IMR-90 (cell line): ENCODE measurements around the gene NFILZ. TPM values are rescaled to one million over a fixed set of nuclear protein-coding genes. Genes with fewer than 3 reads are reported as not detected.

Experiments
- ATAC-seq: fragments of 200-7000 bp; cut with Tn5 transposase; 2 replicates; pipeline ENCODE4 v1.9.1; 2020; ENCODE audit warnings: low read depth, mild to moderate bottlenecking, moderate library complexity
- BruUV-seq: library from RNA; stranded (reverse); fragments of 400-500 nt; replicated peaks from 2 replicates; lab custom pipeline; 2021; lab: Mats Ljungman, UMichigan
- CTCF ChIA-PET: fragments of 300-600 bp; formaldehyde crosslinking; extraction: SDS; loops from one replicate; lab custom pipeline; 2021; ENCODE audit warnings: antibody characterized with exemption; lab: Yijun Ruan, JAX
- POLR2A ChIA-PET: fragments of 300-600 bp; sonication (Branson Sonifier 250); formaldehyde crosslinking; loops from one replicate; lab custom pipeline; 2022; ENCODE audit warnings: antibody characterized with exemption; ENCODE audit not compliant: unreplicated experiment; lab: Charles Lee
- DNase-seq: peaks from one replicate; pipeline ENCODE4 v3.0.0; 2013
- H2AFZ ChIP-seq: replicated peaks from 2 replicates; pipeline ENCODE3; 2013; ENCODE audit warnings: low read length, mild to moderate bottlenecking; ENCODE audit not compliant: poor library complexity
- H2AK5ac ChIP-seq: 2 replicates; pipeline ENCODE4 v1.6.1; 2013; ENCODE audit warnings: low read depth, low read length, inconsistent platforms
- H2AK9ac ChIP-seq: replicated peaks from 2 replicates; pipeline ENCODE3; 2013; ENCODE audit warnings: mild to moderate bottlenecking, low read depth, low read length, moderate library complexity; ENCODE audit not compliant: poor library complexity
- H2BK120ac ChIP-seq: 2 replicates; pipeline ENCODE4 v1.6.1; 2013; ENCODE audit warnings: low read depth, low read length, inconsistent platforms
- H2BK15ac ChIP-seq: 3 replicates; pipeline ENCODE4 v1.6.1; 2013; ENCODE audit warnings: low read depth, low read length, inconsistent platforms
- H2BK20ac ChIP-seq: 2 replicates; pipeline ENCODE4 v1.6.1; 2013; ENCODE audit warnings: low read depth, mild to moderate bottlenecking, inconsistent platforms, low read length, moderate library complexity
- H2BK5ac ChIP-seq: 2 replicates; pipeline ENCODE4 v1.6.1; 2013; ENCODE audit warnings: mild to moderate bottlenecking, low read depth, low read length, inconsistent platforms; ENCODE audit not compliant: poor library complexity, severe bottlenecking
- H3K14ac ChIP-seq: replicated peaks from 2 replicates; pipeline ENCODE4 v1.6.1; 2013; ENCODE audit warnings: low read depth, low read length, inconsistent platforms
- H3K18ac ChIP-seq: 2 replicates; pipeline ENCODE4 v1.6.1; 2013; ENCODE audit warnings: low read depth, low read length, control low read depth
- H3K23ac ChIP-seq: 2 replicates; pipeline ENCODE4 v1.6.1; 2013; ENCODE audit warnings: low read depth, low read length, inconsistent platforms
- H3K27ac ChIP-seq: 2 replicates; pipeline ENCODE4 v1.5.1; 2013; ENCODE audit warnings: mild to moderate bottlenecking, control low read depth, low read length; ENCODE audit not compliant: insufficient read depth
- H3K27me3 ChIP-seq: 2 replicates; pipeline ENCODE4 v1.6.1; 2013; ENCODE audit warnings: low read length; ENCODE audit not compliant: control insufficient read depth, insufficient read depth
- H3K36me3 ChIP-seq: 2 replicates; pipeline ENCODE4 v1.6.1; 2013; ENCODE audit warnings: low read length, mixed read lengths; ENCODE audit not compliant: control insufficient read depth, insufficient read depth
- H3K4ac ChIP-seq: 2 replicates; pipeline ENCODE4 v1.6.1; 2013; ENCODE audit warnings: low read depth, low read length, inconsistent platforms
- H3K4me1 ChIP-seq: 2 replicates; pipeline ENCODE4 v1.6.1; 2013; ENCODE audit warnings: low read length, mixed read lengths; ENCODE audit not compliant: control insufficient read depth, insufficient read depth
- H3K4me2 ChIP-seq: 2 replicates; pipeline ENCODE4 v1.6.1; 2013; ENCODE audit warnings: low read depth, mild to moderate bottlenecking, control low read depth, low read length, moderate library complexity
- H3K4me3 ChIP-seq: 2 replicates; pipeline ENCODE4 v1.5.1; 2013; ENCODE audit warnings: low read depth, mild to moderate bottlenecking, control low read depth, low read length, moderate library complexity; ENCODE audit not compliant: insufficient read depth
- H3K56ac ChIP-seq: 2 replicates; pipeline ENCODE4 v1.6.1; 2013; ENCODE audit warnings: low read length, inconsistent platforms; ENCODE audit not compliant: insufficient read depth; ENCODE audit errors: extremely low read depth
- H3K79me1 ChIP-seq, 2 experiments: 2 replicates each; pipeline ENCODE4 v1.6.1; 2013; ENCODE audit warnings: low read length in 2 of 2, inconsistent platforms in 1 of 2, low read depth in 1 of 2
- H3K9ac ChIP-seq: 2 replicates; pipeline ENCODE4 v1.6.1; 2013; ENCODE audit warnings: low read depth, low read length, control low read depth
- H3K9me1 ChIP-seq: 2 replicates; pipeline ENCODE4 v1.6.1; 2013; ENCODE audit warnings: low read length, inconsistent platforms; ENCODE audit not compliant: insufficient read depth
- H3K9me3 ChIP-seq: 2 replicates; pipeline ENCODE4 v1.6.1; 2013; ENCODE audit warnings: low read length; ENCODE audit not compliant: control insufficient read depth, insufficient read depth
- H4K20me1 ChIP-seq: 2 replicates; pipeline ENCODE4 v1.6.1; 2013; ENCODE audit warnings: low read length, inconsistent platforms; ENCODE audit not compliant: insufficient read depth
- H4K5ac ChIP-seq: 2 replicates; pipeline ENCODE4 v1.6.1; 2013; ENCODE audit warnings: mild to moderate bottlenecking, low read depth, low read length, control low read depth
- H4K8ac ChIP-seq, 2 experiments: 2 replicates each; pipeline ENCODE4 v1.6.1; 2013; ENCODE audit warnings: low read depth in 2 of 2, low read length in 2 of 2, control low read depth in 1 of 2, inconsistent platforms in 1 of 2
- H4K91ac ChIP-seq: 2 replicates; pipeline ENCODE4 v1.6.1; 2013; ENCODE audit warnings: low read depth, low read length, inconsistent platforms; ENCODE audit not compliant: insufficient read depth
- RCOR1 ChIP-seq: IDR thresholded peaks from 2 replicates; pipeline ENCODE4 v1.6.1; 2012; ENCODE audit warnings: mild to moderate bottlenecking, low read length, improper control_type of control experiment; ENCODE audit not compliant: insufficient replicate concordance
- RFX5 ChIP-seq: IDR thresholded peaks from 2 replicates; pipeline ENCODE4 v1.8.0; 2012; ENCODE audit warnings: low read depth, mild to moderate bottlenecking, low read length, moderate library complexity
- SMC3 ChIP-seq: fragments of 150-350 bp; IDR thresholded peaks from 2 replicates; pipeline ENCODE4 v1.6.1; 2016; ENCODE audit warnings: low read depth, mild to moderate bottlenecking, antibody characterized with exemption, low read length, moderate library complexity
- WGBS, 2 experiments: methylation state at CpG; one replicate each; pipeline versions ENCODE4 v1.1.5 to v1.1.7; 2013; ENCODE audit warnings: missing lambda C conversion rate in 2 of 2; ENCODE audit not compliant: insufficient read length in 1 of 2; ENCODE audit errors: extremely low coverage in 2 of 2; 5-methylcytosine and 5-hydroxymethylcytosine counted together
- dilution Hi-C: fragments of 300-500 bp; cut with HindIII; formaldehyde crosslinking; loops from one replicate; pipeline ENCODE4 v1.14.3; 2018; ENCODE audit warnings: low sequenced_read_pairs; ENCODE audit not compliant: unreplicated experiment
- in situ Hi-C: fragments of 300-500 bp; cut with MboI; formaldehyde crosslinking; loops from 3 replicates; pipeline ENCODE4 v1.14.3; 2019; ENCODE audit warnings: low sequenced_read_pairs, inconsistent platforms, mixed read lengths
- intact Hi-C: fragments of 100-400 bp; cut with micrococcal nuclease; formaldehyde crosslinking; loops from 2 replicates; pipeline ENCODE4 v1.10.0; 2022
- polyA plus RNA-seq, 3 experiments: library from polyadenylated mRNA; depleted of rRNA; stranded (reverse); fragments of >200 nt; gene quantifications; 2 replicates each; pipeline ENCODE4 v1.2.3, GENCODE V29; 2012; ENCODE audit warnings: low replicate concordance in 1 of 3
- total RNA-seq: library from RNA; depleted of rRNA; stranded (reverse); fragments of >200 nt; gene quantifications from 2 replicates; pipeline ENCODE4 v1.2.3, GENCODE V29; 2012
- TF ChIP-seq, protein P1 (sequence below): conservative IDR thresholded peaks from 2 replicates; pipeline ENCODE4 v1.5.1; 2012; ENCODE audit warnings: mild to moderate bottlenecking, low read depth, low read length, improper control_type of control experiment

NFILZ gene
- total and polyA plus RNA-seq, 2 of the 4 experiments (the other 2 are of a cell fraction), result not detected

DNA sequence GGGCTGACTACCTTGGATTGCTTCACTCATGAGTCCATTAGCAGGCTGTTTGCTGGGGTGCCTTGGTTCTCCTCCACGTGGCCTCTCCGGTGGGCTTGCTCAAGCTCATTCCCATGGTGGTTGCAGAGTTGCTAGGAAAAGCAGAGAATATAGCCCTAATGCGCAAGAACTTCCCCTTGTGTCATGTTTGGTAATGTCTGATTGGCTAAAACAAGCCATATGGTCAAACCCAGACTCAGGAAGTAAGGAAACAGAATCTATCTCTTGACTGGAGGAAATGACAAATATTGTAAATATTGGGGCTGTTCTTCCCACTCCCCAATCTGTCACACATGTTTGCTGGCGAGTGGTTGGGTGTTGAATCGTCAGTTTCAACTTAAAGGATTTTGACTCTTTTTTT is 12.1 kb downstream of the NFILZ start:
- no peak overlapping the region for H2BK20ac ChIP-seq
- H2AK5ac ChIP-seq, result no peak overlapping the region
- intact Hi-C loops, result loop anchor here (1.0 to 2.0 kb wide), 2 partner anchors 27 to 62 kb away; no protein-coding TSS in a partner anchor
- no peak for ATAC-seq
- no peak overlapping the region for H2BK5ac ChIP-seq
- no peak overlapping the region for H3K27ac ChIP-seq
- H2AFZ ChIP-seq, result no peak overlapping the region
- H3K27me3 ChIP-seq, result peaks cover 10% of the 10 kb centered on the region
- no peak overlapping the region for H4K91ac ChIP-seq
- H3K4me1 ChIP-seq, result peaks cover 6% of the 10 kb centered on the region
- no peak overlapping the region for H2AK9ac ChIP-seq
- H3K18ac ChIP-seq, result no peak overlapping the region
- no peak overlapping the region for H3K14ac ChIP-seq
- H3K23ac ChIP-seq, result no peak overlapping the region
- no peaks in the 10 kb centered on the region for H4K20me1 ChIP-seq
- H3K9me1 ChIP-seq, result 0 out of 2 replicates have a peak, but pooled peaks cover 3% of the 10 kb centered on the region
- H2BK15ac ChIP-seq, result no peak overlapping the region
- no peak overlapping the region for H3K9ac ChIP-seq
- TF ChIP-seq RCOR1 (no peak), RFX5 (no peak), SMC3 (no peak)
- TF ChIP-seq, protein P1, sequence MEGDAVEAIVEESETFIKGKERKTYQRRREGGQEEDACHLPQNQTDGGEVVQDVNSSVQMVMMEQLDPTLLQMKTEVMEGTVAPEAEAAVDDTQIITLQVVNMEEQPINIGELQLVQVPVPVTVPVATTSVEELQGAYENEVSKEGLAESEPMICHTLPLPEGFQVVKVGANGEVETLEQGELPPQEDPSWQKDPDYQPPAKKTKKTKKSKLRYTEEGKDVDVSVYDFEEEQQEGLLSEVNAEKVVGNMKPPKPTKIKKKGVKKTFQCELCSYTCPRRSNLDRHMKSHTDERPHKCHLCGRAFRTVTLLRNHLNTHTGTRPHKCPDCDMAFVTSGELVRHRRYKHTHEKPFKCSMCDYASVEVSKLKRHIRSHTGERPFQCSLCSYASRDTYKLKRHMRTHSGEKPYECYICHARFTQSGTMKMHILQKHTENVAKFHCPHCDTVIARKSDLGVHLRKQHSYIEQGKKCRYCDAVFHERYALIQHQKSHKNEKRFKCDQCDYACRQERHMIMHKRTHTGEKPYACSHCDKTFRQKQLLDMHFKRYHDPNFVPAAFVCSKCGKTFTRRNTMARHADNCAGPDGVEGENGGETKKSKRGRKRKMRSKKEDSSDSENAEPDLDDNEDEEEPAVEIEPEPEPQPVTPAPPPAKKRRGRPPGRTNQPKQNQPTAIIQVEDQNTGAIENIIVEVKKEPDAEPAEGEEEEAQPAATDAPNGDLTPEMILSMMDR, result no peak
- in situ Hi-C loops, result no loop called here
- ChIA-PET CTCF (interaction anchor here (0.6 to 2.2 kb wide), 7 partner anchors 9 to 722 kb away, joined by 3 to 13 read pairs (median 4); no protein-coding TSS in a partner anchor), POLR2A (no interaction called here)
- no peak overlapping the region for H3K4ac ChIP-seq
- 0 out of 2 replicates have a peak, but pooled peaks cover 2% of the 10 kb centered on the region for H3K9me3 ChIP-seq
- no peaks in the 10 kb centered on the region for H3K36me3 ChIP-seq
- no peak overlapping the region for H3K56ac ChIP-seq
- WGBS, 2 experiments, result no CpG with 5 or more reads among the region's 5 CpGs
- no peak overlapping the region for H3K4me2 ChIP-seq
- no TSS peak for BruUV-seq
- H4K8ac ChIP-seq, result no peak overlapping the region
- no peak overlapping the region for H2BK120ac ChIP-seq
- no peak for DNase-seq
- no peaks in the 10 kb centered on the region for H3K79me1 ChIP-seq
- dilution Hi-C loops, result no loop called here
- no peak overlapping the region for H3K4me3 ChIP-seq
- no peak overlapping the region for H4K5ac ChIP-seq
